Kidney epithelial cell (primary cell): ENCODE data around the gene UBE2U. TPM values are rescaled to one million over a fixed set of nuclear protein-coding genes. Genes with fewer than 3 reads are reported as not detected.

ENCODE experiments used
- DNase-seq: peaks from one replicate; pipeline ENCODE4 v3.0.0-alpha.2; 2010; ENCODE audit warnings: low read depth
- H3K27me3 ChIP-seq: 2 replicates; pipeline ENCODE4 v1.6.0; 2011; ENCODE audit warnings: low read length; ENCODE audit not compliant: control insufficient read depth, insufficient read depth
- H3K36me3 ChIP-seq: 2 replicates; pipeline ENCODE4 v1.5.1; 2011; ENCODE audit warnings: low read length; ENCODE audit not compliant: control insufficient read depth, insufficient read depth
- H3K4me3 ChIP-seq: 2 replicates; pipeline ENCODE4 v1.5.1; 2011; ENCODE audit warnings: low read depth, mild to moderate bottlenecking, control low read depth, low read length
- CTCF ChIP-seq: IDR thresholded peaks from 2 replicates; pipeline ENCODE4 v1.5.1; 2011; ENCODE audit warnings: mild to moderate bottlenecking, moderate library complexity, low read length, control low read depth, inconsistent platforms; ENCODE audit not compliant: insufficient read depth, poor library complexity, severe bottlenecking
- total RNA-seq: library from RNA; depleted of rRNA; stranded (reverse); fragments of >200 nt; gene quantifications from 2 replicates; pipeline ENCODE4 v1.2.3, GENCODE V29; 2015

UBE2U gene
- total RNA-seq, 1 donor from 2014 or later: not detected

- no peak for TF ChIP-seq CTCF
- H3K27me3 ChIP-seq: no peaks in the 10 kb centered on the region
- no peak for DNase-seq
- no peaks in the 10 kb centered on the region for H3K36me3 ChIP-seq
- no peak overlapping the region for H3K4me3 ChIP-seq
Measured at GRCh38 chr1:64263335-64263734, 59.9 kb downstream of the UBE2U start.

GRCh38 chr1:64263856-64264255, 60.4 kb downstream of the UBE2U start:
- DNase-seq: no peak
- H3K4me3 ChIP-seq: no peak overlapping the region
- TF ChIP-seq CTCF: no peak
- no peaks in the 10 kb centered on the region for H3K27me3 ChIP-seq
- no peaks in the 10 kb centered on the region for H3K36me3 ChIP-seq

- no peak for DNase-seq
- no peak for TF ChIP-seq CTCF
- H3K36me3 ChIP-seq: no peaks in the 10 kb centered on the region
- H3K27me3 ChIP-seq: no peaks in the 10 kb centered on the region
- no peak overlapping the region for H3K4me3 ChIP-seq
Measured at GRCh38 chr1:64265141-64265540, 61.7 kb downstream of the UBE2U start.

- TF ChIP-seq CTCF: no peak
- no peak for DNase-seq
- H3K36me3 ChIP-seq: no peaks in the 10 kb centered on the region
- H3K4me3 ChIP-seq: no peak overlapping the region
- H3K27me3 ChIP-seq: no peaks in the 10 kb centered on the region
Measured at GRCh38 chr1:64266991-64267390, 63.6 kb downstream of the UBE2U start.

- Histone ChIP-seq H3K4me3 (no peak overlapping the region), H3K36me3 (no peaks in the 10 kb centered on the region), H3K27me3 (no peaks in the 10 kb centered on the region)
- peak; percentile 71 for TF ChIP-seq CTCF
- DNase-seq: peak; percentile 45
Measured at GRCh38 chr1:64268653-64269557, 65.5 kb downstream of the UBE2U start.

- Histone ChIP-seq H3K4me3 (no peak overlapping the region), H3K27me3 (no peaks in the 10 kb centered on the region), H3K36me3 (no peaks in the 10 kb centered on the region)
- no peak for DNase-seq
- no peak for TF ChIP-seq CTCF
Measured at GRCh38 chr1:64269558-64269884, 66.1 kb downstream of the UBE2U start.
